Neuronal stem cell (in vitro differentiated cells): Measurements from ENCODE around the gene FAM163B.

Experiments used
- DNase-seq: peaks from one replicate; pipeline ENCODE4 v3.0.0-alpha.2; 2013; ENCODE audit warnings: low spot score
- H2AFZ ChIP-seq: one replicate; pipeline ENCODE4 v1.6.1; 2013; ENCODE audit warnings: mild to moderate bottlenecking, low read length, inconsistent platforms
- H2AK5ac ChIP-seq: 2 replicates; pipeline ENCODE4 v1.6.1; 2013; ENCODE audit warnings: low read depth, mild to moderate bottlenecking, inconsistent platforms, low read length, moderate library complexity, mixed read lengths
- H2BK120ac ChIP-seq: 2 replicates; pipeline ENCODE4 v1.6.1; 2013; ENCODE audit warnings: low read depth, mild to moderate bottlenecking, inconsistent platforms, low read length, moderate library complexity, mixed read lengths
- H2BK12ac ChIP-seq: one replicate; pipeline ENCODE4 v1.6.1; 2013; ENCODE audit warnings: low read length, inconsistent platforms
- H2BK15ac ChIP-seq: 2 replicates; pipeline ENCODE4 v1.6.1; 2013; ENCODE audit warnings: mild to moderate bottlenecking, low read length, inconsistent platforms, mixed read lengths
- H2BK5ac ChIP-seq: one replicate; pipeline ENCODE4 v1.6.1; 2013; ENCODE audit warnings: inconsistent platforms, mild to moderate bottlenecking, low read length, moderate library complexity
- H3K14ac ChIP-seq: one replicate; pipeline ENCODE4 v1.6.1; 2013; ENCODE audit warnings: low read length, inconsistent platforms
- H3K18ac ChIP-seq: 2 replicates; pipeline ENCODE4 v1.6.1; 2013; ENCODE audit warnings: low read length, inconsistent platforms
- H3K23ac ChIP-seq: 2 replicates; pipeline ENCODE4 v1.6.1; 2013; ENCODE audit warnings: low read depth, mild to moderate bottlenecking, mixed read lengths, low read length, inconsistent platforms; ENCODE audit not compliant: poor library complexity
- H3K27ac ChIP-seq: replicated peaks from 3 replicates; pipeline ENCODE4 v1.5.1; 2013; ENCODE audit warnings: low read length, inconsistent platforms
- H3K27me3 ChIP-seq, 3 experiments: 2 replicates each; pipeline ENCODE4 v1.6.1; 2013; ENCODE audit warnings: low read length in 3 of 3, mild to moderate bottlenecking in 2 of 3, inconsistent platforms in 1 of 3, low read depth in 1 of 3, mixed read lengths in 1 of 3, moderate library complexity in 1 of 3; ENCODE audit not compliant: control insufficient read depth in 3 of 3, insufficient read depth in 3 of 3
- H3K36me3 ChIP-seq, 2 donors: replicated peaks in 1 of 2; 2 replicates each; pipeline ENCODE4 v1.6.1; 2013; ENCODE audit warnings: low read length in 2 of 2; ENCODE audit not compliant: control insufficient read depth in 2 of 2, insufficient read depth in 2 of 2
- H3K4ac ChIP-seq: 2 replicates; pipeline ENCODE4 v1.6.1; 2013; ENCODE audit warnings: inconsistent platforms, mild to moderate bottlenecking, low read length, moderate library complexity
- H3K4me1 ChIP-seq, 2 donors: 1 replicate in 1 of 2; 2 replicates in 1 of 2; pipeline ENCODE4 v1.6.1; 2013; ENCODE audit warnings: low read length in 2 of 2, low read depth in 1 of 2; ENCODE audit not compliant: control insufficient read depth in 2 of 2, insufficient read depth in 1 of 2
- H3K4me2 ChIP-seq: one replicate; pipeline ENCODE4 v1.6.1; 2013; ENCODE audit warnings: mild to moderate bottlenecking, low read length, inconsistent platforms; ENCODE audit not compliant: insufficient read depth, poor library complexity, severe bottlenecking
- H3K4me3 ChIP-seq, 2 donors: 2 replicates each; pipeline ENCODE4 v1.5.1; 2013; ENCODE audit warnings: low read length in 2 of 2, mild to moderate bottlenecking in 2 of 2, inconsistent platforms in 1 of 2, moderate library complexity in 1 of 2
- H3K79me1 ChIP-seq: one replicate; pipeline ENCODE4 v1.6.1; 2013; ENCODE audit warnings: low read depth, mild to moderate bottlenecking, inconsistent platforms, low read length, moderate library complexity
- H3K9ac ChIP-seq: one replicate; pipeline ENCODE4 v1.6.1; 2013; ENCODE audit warnings: mild to moderate bottlenecking, low read depth, low read length, inconsistent platforms; ENCODE audit not compliant: poor library complexity
- H3K9me3 ChIP-seq, 2 donors: replicated peaks in 1 of 2; 2 replicates each; pipeline versions ENCODE3 to v1.6.1; 2013; ENCODE audit warnings: low read length in 2 of 2, mild to moderate bottlenecking in 2 of 2, inconsistent platforms in 1 of 2, low read depth in 1 of 2, mixed read lengths in 1 of 2, moderate library complexity in 1 of 2; ENCODE audit not compliant: control insufficient read depth in 2 of 2, insufficient read depth in 1 of 2
- H4K8ac ChIP-seq: one replicate; pipeline ENCODE4 v1.6.1; 2013; ENCODE audit warnings: low read depth, mild to moderate bottlenecking, inconsistent platforms, low read length, moderate library complexity
- H4K91ac ChIP-seq: one replicate; pipeline ENCODE4 v1.6.1; 2013; ENCODE audit warnings: low read length, low read depth, mild to moderate bottlenecking, inconsistent platforms; ENCODE audit not compliant: poor library complexity
- WGBS, 2 donors: extraction: QIAGEN DNeasy Blood & Tissue Kit; methylation state at CpG; one replicate each; pipeline ENCODE4 v1.1.7; 2013; ENCODE audit warnings: missing lambda C conversion rate in 2 of 2, mixed read lengths in 1 of 2; ENCODE audit not compliant: insufficient read length in 2 of 2, insufficient replicate concordance in 1 of 2; ENCODE audit errors: extremely low coverage in 2 of 2; 5-methylcytosine and 5-hydroxymethylcytosine counted together

The FAM163B gene

GRCh38 chr9:133528001-133528875 is 81.0 kb downstream of the FAM163B start:
- Histone ChIP-seq H3K36me3 (no peaks in the 10 kb centered on the region), H2BK120ac (peak overlapping the region; percentile 17), H3K4me3 (no peak overlapping the region), H2AFZ (peak overlapping the region; percentile 85), H3K14ac (peak overlapping the region; percentile 39), H3K9ac (no peak overlapping the region), H3K9me3 (no peaks in the 10 kb centered on the region), H4K8ac (no peak overlapping the region), H2BK5ac (no peak overlapping the region), H2AK5ac (peak overlapping the region; percentile 90), H3K79me1 (no peaks in the 10 kb centered on the region), H2BK15ac (peak overlapping the region; percentile 28), H4K91ac (no peak overlapping the region), H3K27ac (no peak overlapping the region), H3K4me1 (peaks cover 24 to 29% of the 10 kb centered on the region in 2 donors), H3K4me2 (no peak overlapping the region), H3K4ac (no peak overlapping the region), H3K18ac (peak overlapping the region; percentile 78), H2BK12ac (no peak overlapping the region), H3K23ac (no peak overlapping the region), H3K27me3 (peaks cover 0 to 39% (median 2%) of the 10 kb centered on the region in 3 experiments)
- no peak for DNase-seq
- no CpG with 5 or more reads among the region's 22 CpGs for WGBS, 2 donors

- H3K14ac ChIP-seq: no peak overlapping the region
- H3K27ac ChIP-seq: no peak overlapping the region
- no peak overlapping the region for H2BK5ac ChIP-seq
- H3K4me1 ChIP-seq: peaks cover 24 to 31% of the 10 kb centered on the region in 2 donors
- H3K4me2 ChIP-seq: peak overlapping the region; percentile 13
- DNase-seq: no peak
- no CpG with 5 or more reads among the region's 18 CpGs for WGBS, 2 donors
- H2AK5ac ChIP-seq: no peak overlapping the region
- no peak overlapping the region for H3K4ac ChIP-seq
- no peak overlapping the region for H3K23ac ChIP-seq
- H4K91ac ChIP-seq: no peak overlapping the region
- H3K79me1 ChIP-seq: no peaks in the 10 kb centered on the region
- no peak overlapping the region for H3K9ac ChIP-seq
- H3K18ac ChIP-seq: peak overlapping the region; percentile 78
- no peak overlapping the region for H2BK15ac ChIP-seq
- no peaks in the 10 kb centered on the region for H3K36me3 ChIP-seq
- no peak overlapping the region for H2BK12ac ChIP-seq
- no peak overlapping the region for H4K8ac ChIP-seq
- H3K9me3 ChIP-seq: no peaks in the 10 kb centered on the region
- H3K27me3 ChIP-seq: peaks cover 0 to 38% (median 2%) of the 10 kb centered on the region in 3 experiments
- no peak overlapping the region for H3K4me3 ChIP-seq
- H2BK120ac ChIP-seq: no peak overlapping the region
- peak overlapping the region; percentile 85 for H2AFZ ChIP-seq
Observed at GRCh38 chr9:133527444-133527920, 81.7 kb downstream of the FAM163B start.
